Smooth muscle cell (in vitro differentiated cells): ENCODE results near the gene LZTFL1. TPM values are rescaled to one million over a fixed set of nuclear protein-coding genes. Genes with fewer than 3 reads are reported as not detected.

Source experiments
- DNase-seq: peaks from one replicate; lab custom pipeline; 2025; ENCODE audit not compliant: unreplicated experiment; lab: John Stamatoyannopoulos, UW
- H2AFZ ChIP-seq: fragments of 200-600 bp; sonication (generic); 2 replicates; pipeline ENCODE4 v1.6.0; 2016; ENCODE audit warnings: antibody characterized with exemption, low read depth, mild to moderate bottlenecking
- H3F3A ChIP-seq: fragments of 200-600 bp; sonication (generic); 2 replicates; pipeline ENCODE4 v1.6.0; 2017; ENCODE audit warnings: antibody characterized with exemption, low read depth
- H3K27ac ChIP-seq: fragments of 200-600 bp; sonication (generic); 2 replicates; pipeline ENCODE4 v1.5.1; 2016; ENCODE audit warnings: low read depth, mild to moderate bottlenecking
- H3K27me3 ChIP-seq: fragments of 200-600 bp; sonication (generic); 2 replicates; pipeline ENCODE4 v1.6.1; 2016; ENCODE audit warnings: low read depth, mild to moderate bottlenecking
- H3K36me3 ChIP-seq: fragments of 200-600 bp; sonication (generic); 2 replicates; pipeline ENCODE4 v1.5.1; 2016; ENCODE audit warnings: low read depth
- H3K4me1 ChIP-seq: fragments of 200-600 bp; sonication (generic); 2 replicates; pipeline ENCODE4 v1.5.1; 2016; ENCODE audit warnings: low read depth
- H3K4me2 ChIP-seq: fragments of 200-600 bp; sonication (generic); 2 replicates; pipeline ENCODE4 v1.6.0; 2016; ENCODE audit warnings: mild to moderate bottlenecking
- H3K4me3 ChIP-seq: fragments of 200-600 bp; sonication (generic); 2 replicates; pipeline ENCODE4 v1.5.1; 2016; ENCODE audit warnings: mild to moderate bottlenecking
- H3K79me2 ChIP-seq: fragments of 200-600 bp; sonication (generic); 2 replicates; pipeline ENCODE4 v1.6.0; 2016; ENCODE audit warnings: low read depth, mild to moderate bottlenecking
- H3K9ac ChIP-seq: fragments of 200-600 bp; sonication (generic); 2 replicates; pipeline ENCODE4 v1.6.0; 2016; ENCODE audit warnings: low read depth
- H3K9me3 ChIP-seq: fragments of 200-600 bp; sonication (generic); replicated peaks from 2 replicates; pipeline ENCODE4 v1.5.1; 2016; ENCODE audit warnings: low read depth
- H4K20me1 ChIP-seq: fragments of 200-600 bp; sonication (generic); 2 replicates; pipeline ENCODE4 v1.6.0; 2016; ENCODE audit warnings: low read depth
- CTCF ChIP-seq: fragments of 200-600 bp; sonication (generic); IDR thresholded peaks from 2 replicates; pipeline ENCODE4 v1.5.1; 2017; ENCODE audit warnings: borderline replicate concordance, mild to moderate bottlenecking, antibody characterized with exemption; ENCODE audit not compliant: insufficient read depth, poor library complexity, severe bottlenecking
- WGBS: methylation state at CpG from one replicate; pipeline ENCODE4 v1.1.7; 2016; ENCODE audit warnings: low lambda C conversion rate; 5-methylcytosine and 5-hydroxymethylcytosine counted together
- polyA plus RNA-seq: library from polyadenylated mRNA; unstranded; fragments of >200 nt; fragmentation: Nextera tagmentation; extraction: Ambion mirVana; gene quantifications from 2 replicates; pipeline ENCODE4 v1.2.1, GENCODE V29; 2016
- total RNA-seq: library from RNA; depleted of rRNA; stranded (reverse); fragments of >200 nt; gene quantifications from 2 replicates; pipeline ENCODE4 v1.2.3, GENCODE V29; 2014

The LZTFL1 gene
- total and polyA plus RNA-seq, 2 experiments from 2014 or later: 8.6 to 29.4 TPM

- H3K27ac ChIP-seq: no peak overlapping the region
- H3F3A ChIP-seq: no peaks in the 10 kb centered on the region
- 86% methylated on average over 11 of the region's 11 CpGs for WGBS
- DNase-seq: no peak
- H3K27me3 ChIP-seq: peaks cover 11% of the 10 kb centered on the region
- no peak overlapping the region for H3K4me2 ChIP-seq
- no peak overlapping the region for H2AFZ ChIP-seq
- H3K4me1 ChIP-seq: no peaks in the 10 kb centered on the region
- H3K4me3 ChIP-seq: no peak overlapping the region
- no peak for TF ChIP-seq CTCF
- no peaks in the 10 kb centered on the region for H3K36me3 ChIP-seq
- no peaks in the 10 kb centered on the region for H3K79me2 ChIP-seq
- H4K20me1 ChIP-seq: no peaks in the 10 kb centered on the region
- no peaks in the 10 kb centered on the region for H3K9me3 ChIP-seq
- no peak overlapping the region for H3K9ac ChIP-seq
Measured at GRCh38 chr3:45777746-45778386, 64.1 kb downstream of the LZTFL1 start.

GRCh38 chr3:45777111-45777745 is 64.7 kb downstream of the LZTFL1 start:
- Histone ChIP-seq H2AFZ (no peak overlapping the region), H4K20me1 (no peaks in the 10 kb centered on the region), H3F3A (no peaks in the 10 kb centered on the region), H3K27ac (no peak overlapping the region), H3K79me2 (no peaks in the 10 kb centered on the region), H3K4me1 (no peaks in the 10 kb centered on the region), H3K27me3 (peaks cover 11% of the 10 kb centered on the region), H3K4me2 (no peak overlapping the region), H3K9ac (no peak overlapping the region), H3K9me3 (no peaks in the 10 kb centered on the region), H3K4me3 (no peak overlapping the region), H3K36me3 (no peaks in the 10 kb centered on the region)
- no peak for TF ChIP-seq CTCF
- WGBS: 91% methylated on average over 8 of the region's 8 CpGs
- no peak for DNase-seq

GRCh38 chr3:45776611-45777010 is 65.3 kb downstream of the LZTFL1 start:
- no peak for DNase-seq
- 93% methylated on average over 8 of the region's 8 CpGs for WGBS

More at GRCh38 chr3:45776611-45777010, 65.3 kb downstream of the LZTFL1 start:
- Histone ChIP-seq H3K4me1 (no peaks in the 10 kb centered on the region), H3K4me3 (no peak overlapping the region), H3K79me2 (no peaks in the 10 kb centered on the region), H3K27me3 (peaks cover 11% of the 10 kb centered on the region), H3K36me3 (no peaks in the 10 kb centered on the region), H3K9me3 (no peaks in the 10 kb centered on the region), H3K4me2 (no peak overlapping the region), H3K27ac (no peak overlapping the region), H3K9ac (no peak overlapping the region), H2AFZ (no peak overlapping the region), H4K20me1 (no peaks in the 10 kb centered on the region), H3F3A (no peaks in the 10 kb centered on the region)
- TF ChIP-seq CTCF: no peak
